GM19351 (cell line): ENCODE measurements around the gene MAP4K1.

Experiments
- ATAC-seq: cut with Tn5 transposase; IDR thresholded peaks from one replicate; pipeline ENCODE4 v1.9.1; 2021; ENCODE audit warnings: mild to moderate bottlenecking, moderate library complexity; ENCODE audit not compliant: unreplicated experiment

MAP4K1 gene

DNA sequence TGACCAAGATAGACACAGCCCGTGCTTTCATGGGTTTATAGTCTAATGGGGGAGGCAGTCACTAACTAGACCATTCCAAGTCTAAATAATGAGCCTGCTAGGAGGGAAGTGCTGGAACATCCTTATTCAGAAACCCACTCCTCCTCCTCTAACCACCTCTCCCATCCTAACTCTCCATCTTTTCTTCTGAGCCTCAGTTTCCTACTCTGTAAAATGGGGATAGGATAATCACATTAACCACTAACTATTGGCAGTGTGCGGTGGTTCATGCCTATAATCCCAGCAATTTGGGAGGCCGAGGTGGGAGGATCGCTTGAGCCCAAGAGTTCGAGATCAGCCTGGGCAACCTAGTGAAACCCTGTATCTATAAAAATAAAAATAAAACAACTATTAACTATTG lies 68.7 kb downstream of the MAP4K1 start:
- no peak for ATAC-seq

DNA sequence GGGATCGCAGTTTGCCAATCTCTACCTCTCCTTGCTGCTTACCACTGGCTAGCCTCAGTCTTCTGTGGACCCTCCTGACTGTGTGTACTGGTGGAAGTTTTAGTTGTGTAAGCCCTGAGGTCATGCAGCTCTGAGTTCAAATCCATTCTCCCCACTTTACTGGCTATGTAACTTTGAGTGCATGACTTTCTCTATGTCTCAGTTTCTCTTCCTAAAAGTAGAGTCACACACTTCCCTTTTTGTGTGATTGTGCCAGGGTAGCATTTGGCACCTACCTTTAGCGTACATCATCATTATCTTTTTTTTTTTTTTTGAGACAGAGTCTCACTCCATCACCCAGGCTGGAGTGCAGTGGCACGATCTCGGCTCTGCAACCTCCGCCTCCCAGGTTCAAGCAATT lies 70.3 kb downstream of the MAP4K1 start:
- no peak for ATAC-seq

DNA sequence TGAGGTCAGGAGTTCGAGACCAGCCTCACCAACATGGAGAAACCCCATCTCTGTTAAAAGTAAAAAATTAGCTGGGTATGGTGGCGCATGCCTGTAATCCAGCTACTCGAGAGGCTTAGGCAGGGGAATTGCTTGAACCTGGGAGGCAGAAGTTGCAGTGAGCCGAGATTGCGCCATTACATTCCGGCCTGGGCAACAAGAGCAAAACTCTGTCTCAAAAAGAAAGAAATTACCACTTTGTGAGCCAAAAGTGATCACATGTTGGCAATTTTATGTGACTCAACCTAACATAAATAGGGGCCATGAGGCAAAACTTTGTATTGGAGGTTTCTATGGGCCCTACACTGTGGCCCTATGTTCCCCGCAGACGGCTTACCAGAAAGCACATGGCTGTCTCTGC lies 72.2 kb downstream of the MAP4K1 start:
- ATAC-seq, result no peak

DNA sequence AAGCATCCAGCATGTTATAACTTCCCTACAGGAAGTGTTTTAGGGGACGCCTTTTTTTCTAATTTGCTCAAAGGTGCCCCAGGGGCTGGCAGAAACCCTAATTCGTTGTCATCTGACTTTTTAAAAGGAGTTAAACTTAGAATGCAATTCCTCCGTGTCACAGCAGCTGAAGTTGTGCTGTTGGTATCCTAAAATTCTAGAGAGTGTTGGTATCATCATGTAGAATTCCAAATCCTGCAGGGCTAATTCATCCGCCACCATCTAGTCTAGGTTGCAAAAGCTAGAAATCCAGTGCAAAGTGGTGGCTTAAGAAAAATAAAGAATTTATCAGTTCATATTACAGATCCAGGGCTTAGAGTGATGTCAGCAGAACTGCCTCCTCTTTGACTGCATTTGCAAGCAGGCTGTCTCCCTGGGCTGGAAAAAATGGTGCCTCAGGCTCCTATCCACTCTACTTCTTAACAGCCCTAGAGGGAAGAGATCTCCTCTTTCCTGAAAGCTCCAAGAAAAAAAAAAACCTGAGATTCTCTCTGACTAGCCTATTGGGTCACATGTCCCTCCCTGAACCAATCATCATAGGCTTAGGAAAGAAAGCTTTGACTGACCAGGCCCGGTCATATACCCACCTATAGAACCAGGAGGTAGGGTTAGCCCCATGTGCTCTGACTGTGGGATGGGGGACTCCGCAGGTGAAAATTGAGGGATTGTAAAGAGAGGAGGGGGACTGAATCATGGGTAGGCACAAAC lies 73.0 kb downstream of the MAP4K1 start:
- ATAC-seq, result no peak

DNA sequence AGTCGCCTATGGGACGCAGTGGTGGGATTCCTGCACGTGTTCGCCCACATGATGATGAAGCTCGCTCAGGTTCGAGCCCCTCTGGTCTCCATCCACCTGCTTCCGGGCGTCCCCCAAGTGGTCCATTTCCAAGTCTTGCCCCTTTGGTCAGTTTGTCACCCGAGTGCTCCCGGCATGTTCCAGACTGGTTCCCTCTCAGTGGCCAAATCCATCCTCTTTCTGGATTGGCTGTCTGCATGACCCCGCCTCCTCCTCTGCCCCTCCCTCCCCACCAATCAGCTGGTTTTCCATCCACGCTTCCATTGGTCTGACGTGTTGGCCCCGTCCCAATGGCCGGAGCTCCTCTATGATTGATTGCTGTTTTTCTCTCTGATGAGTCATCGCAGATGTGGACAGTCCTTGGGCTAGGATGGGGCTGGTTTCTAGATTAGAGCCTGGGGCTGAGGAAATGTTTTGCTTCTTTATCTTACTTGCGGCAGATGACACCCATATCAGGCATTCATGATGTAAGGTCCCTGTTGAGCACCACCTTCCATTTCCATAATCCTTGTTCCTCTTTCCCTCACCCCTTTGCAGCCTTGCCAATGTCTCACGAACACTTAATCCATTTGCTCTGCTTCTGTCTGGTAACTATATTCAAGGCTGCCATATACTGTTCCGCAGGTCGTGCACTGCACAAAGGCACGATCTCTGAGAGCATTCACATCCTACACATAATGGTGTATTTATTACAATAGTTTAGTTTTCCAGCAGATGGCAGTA lies 73.8 kb downstream of the MAP4K1 start:
- no peak for ATAC-seq

DNA sequence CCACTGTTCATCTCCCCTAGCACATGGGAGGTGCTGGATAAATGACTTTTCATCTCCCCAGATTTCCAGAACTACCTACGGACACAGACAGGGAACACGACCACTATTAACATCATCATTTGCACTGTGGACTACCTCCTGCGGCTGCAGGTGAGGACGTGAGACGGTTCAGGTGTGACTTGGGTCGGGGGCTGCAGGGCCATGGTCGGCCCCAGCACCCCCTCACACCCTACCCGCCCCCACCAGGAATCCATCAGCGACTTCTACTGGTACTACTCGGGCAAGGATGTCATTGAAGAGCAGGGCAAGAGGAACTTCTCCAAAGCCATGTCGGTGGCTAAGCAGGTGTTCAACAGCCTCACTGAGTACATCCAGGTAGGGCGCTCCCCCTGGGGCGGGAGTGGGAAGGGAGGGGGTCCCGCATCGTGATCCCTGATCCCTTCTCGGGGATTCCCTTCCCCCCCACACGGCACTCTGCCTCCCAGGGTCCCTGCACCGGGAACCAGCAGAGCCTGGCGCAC lies 74.4 kb downstream of the MAP4K1 start:
- ATAC-seq, result no peak

DNA sequence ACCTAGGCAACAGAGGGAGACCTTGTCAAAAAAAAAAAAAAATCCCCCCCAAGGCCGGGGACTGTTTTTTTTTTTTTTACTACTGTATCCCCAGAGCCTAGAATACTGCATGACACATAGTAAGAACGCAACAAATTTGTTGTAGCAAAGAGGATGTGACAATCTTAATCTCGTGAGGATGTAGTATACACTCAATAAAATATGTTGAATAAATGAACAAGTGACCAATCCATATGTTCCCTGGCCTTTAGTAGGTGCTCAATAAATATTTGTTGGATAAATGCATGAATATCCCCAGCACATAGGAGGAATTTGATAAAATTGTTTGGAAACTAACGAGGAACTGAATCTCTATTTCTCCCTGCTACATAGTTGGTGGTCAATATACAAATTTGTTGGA lies 75.7 kb downstream of the MAP4K1 start:
- ATAC-seq, result no peak

DNA sequence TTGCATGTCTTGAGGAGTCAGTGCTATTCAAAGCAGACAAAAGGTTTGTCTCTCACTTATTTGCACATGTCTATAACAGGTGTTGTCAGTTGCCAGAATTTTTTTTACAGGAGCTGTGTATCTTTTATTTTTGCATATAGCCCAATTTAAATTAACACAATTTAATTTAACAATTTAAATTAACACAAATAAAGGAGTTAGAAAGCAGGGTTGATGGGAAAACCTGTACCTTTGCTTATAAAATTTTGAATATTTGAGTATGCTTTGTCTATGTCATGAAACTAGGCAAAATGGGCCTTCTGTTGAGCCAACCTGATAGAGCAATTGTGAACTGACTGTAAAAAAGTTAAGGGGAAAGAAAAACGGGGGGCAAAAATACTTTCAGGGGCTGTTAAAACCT lies 78.0 kb downstream of the MAP4K1 start:
- ATAC-seq, result no peak

DNA sequence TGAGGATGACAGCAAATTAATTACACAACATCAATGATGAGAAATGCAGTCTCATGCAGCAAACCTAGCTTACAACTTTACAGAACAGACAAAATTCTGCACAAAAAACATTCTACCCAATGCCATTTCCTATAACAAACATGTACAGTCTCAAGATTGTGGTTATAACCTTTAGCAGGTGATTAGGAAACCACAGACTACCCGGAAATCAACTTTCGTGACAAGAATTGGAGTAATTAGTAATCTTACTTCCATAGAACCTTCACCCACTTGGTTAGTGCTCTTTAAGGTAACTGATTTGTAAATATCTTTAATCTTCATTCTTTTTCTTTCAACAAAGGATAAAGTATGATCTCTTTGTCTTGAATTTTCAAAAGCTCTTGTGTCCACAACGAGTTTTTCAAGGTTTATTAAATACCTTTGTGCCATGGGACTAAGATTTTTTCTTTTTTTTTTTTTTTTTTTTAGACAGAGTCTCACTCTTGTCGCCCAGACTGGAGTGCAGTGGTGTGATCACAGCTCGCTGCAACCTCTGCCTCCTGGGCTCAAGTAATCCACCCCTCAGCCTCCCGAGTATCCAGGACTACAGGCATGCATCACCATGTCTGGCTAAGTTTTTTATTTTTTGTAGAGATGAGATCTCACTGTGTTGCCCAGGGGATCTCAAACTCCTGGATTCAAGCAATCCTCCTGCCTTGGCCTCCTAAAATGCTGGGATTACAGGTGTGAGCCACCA lies 78.8 kb downstream of the MAP4K1 start:
- ATAC-seq, result no peak

DNA sequence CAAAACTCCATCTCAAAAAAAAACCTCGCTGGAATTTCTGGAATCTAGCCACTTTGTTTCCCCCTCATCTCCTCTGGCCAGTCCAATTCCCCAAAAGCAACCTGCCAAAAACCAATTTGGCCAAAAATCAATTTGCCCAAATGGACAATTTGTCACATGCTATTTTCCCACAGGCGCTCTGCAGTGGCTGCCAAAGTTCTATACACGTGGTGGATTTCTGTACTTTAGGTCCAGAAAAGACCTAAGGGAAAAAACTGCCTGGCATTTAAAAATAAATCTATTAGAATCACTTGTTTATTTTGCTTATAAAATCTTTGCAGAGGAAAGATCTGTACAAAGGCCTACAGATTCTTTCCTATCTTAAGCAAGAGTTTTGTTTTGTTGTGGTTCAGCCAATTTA lies 79.4 kb downstream of the MAP4K1 start:
- no peak for ATAC-seq
